HEK293T (cell line): Measurements from ENCODE around the gene KIAA1614.

ENCODE experiments used
- BHLHE40 ChIP-seq: fragments of 450-650 bp; IDR thresholded peaks from 2 replicates; pipeline ENCODE4 v1.6.1; 2016; ENCODE audit warnings: mild to moderate bottlenecking, moderate library complexity, borderline replicate concordance
- FOXK2 ChIP-seq: fragments of 450-650 bp; IDR thresholded peaks from 2 replicates; pipeline ENCODE4 v1.6.1; 2016; ENCODE audit warnings: mild to moderate bottlenecking
- FOXM1 ChIP-seq: fragments of 450-650 bp; IDR thresholded peaks from 2 replicates; pipeline ENCODE4 v1.6.1; 2017; ENCODE audit warnings: mild to moderate bottlenecking, borderline replicate concordance

DNA sequence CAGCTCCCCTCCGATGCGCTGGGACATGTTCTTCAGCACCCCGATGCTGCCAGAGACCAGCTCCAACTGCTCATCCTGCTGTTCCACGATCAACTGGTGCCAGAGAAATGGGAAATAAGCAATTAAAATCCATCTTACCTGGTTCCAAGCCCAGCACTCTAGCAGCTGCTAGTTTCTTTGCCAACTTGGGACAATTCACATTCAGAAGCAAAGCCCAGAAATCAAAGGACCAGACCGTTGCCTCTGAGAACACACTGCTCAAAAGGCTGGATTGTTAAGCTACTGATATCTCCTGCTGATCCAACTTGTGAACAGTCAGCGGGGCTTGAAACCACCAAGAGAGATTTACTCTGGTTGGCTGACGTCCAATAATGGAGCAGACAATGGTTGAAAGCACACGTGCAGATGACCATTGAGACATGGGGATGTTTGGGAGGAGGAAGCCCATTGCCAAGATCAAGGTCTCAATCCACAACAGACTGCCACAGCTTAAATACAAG, 75.6 kb downstream of the KIAA1614 start:
- TF ChIP-seq FOXK2 (no peak), BHLHE40 (no peak), FOXM1 (no peak)
